Measurements from ENCODE around the gene ZIC4.

ZIC4 gene

DNA sequence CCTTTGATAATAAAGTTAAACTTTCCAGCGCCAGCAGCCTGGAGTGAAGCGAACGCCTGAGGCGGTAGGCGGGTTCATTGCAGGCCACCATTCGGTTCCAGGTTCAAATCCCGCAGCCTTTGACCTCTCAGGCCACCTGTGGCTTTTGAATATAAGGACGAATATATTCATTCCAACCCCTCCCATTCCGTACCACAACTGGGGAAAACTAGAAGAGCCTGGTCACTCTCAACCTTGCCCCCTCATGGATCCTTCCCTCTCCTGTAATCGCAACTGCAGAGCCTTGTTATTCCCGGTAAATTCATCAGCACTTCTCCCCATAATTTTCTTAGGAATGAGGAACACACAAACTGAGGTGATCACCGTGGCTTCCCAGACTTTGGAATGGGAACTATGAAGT lies 35.2 kb downstream of the ZIC4 start:
- TF ChIP-seq CTCF (IDR thresholded peaks at IDR 0.05; ENCODE audit: control insufficient read depth, insufficient read depth, low read depth, low read length, missing control alignments), result no peak
- H3K4me3 ChIP-seq (ENCODE audit: control insufficient read depth, low read depth, low read length), result no peak overlapping the region
- DNase-seq (ENCODE audit: low read depth), result no peak

DNA sequence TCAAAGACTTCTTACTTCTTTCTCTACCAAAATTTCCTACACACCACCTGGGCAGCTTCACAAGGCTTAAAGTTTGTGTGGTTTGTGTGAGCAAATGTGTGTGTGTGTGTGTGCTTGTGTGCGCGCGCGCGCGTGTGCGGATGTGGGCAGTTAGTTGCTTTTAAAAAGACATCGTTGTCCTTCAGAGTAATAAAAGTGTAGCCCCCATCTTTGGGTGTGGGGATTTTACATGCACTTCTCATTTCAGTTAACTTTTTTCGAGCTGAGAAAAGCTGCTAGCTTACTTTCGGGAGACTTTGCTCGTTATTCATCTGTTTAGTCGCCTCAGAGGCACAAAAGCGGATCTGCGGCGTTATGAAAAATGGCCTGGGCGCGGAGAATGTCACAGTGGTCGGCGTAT lies 36.0 kb downstream of the ZIC4 start:
- no peak for DNase-seq (ENCODE audit: low read depth)
- no peak overlapping the region for H3K4me3 ChIP-seq (ENCODE audit: control insufficient read depth, low read depth, low read length)
- no peak for TF ChIP-seq CTCF (IDR thresholded peaks at IDR 0.05; ENCODE audit: control insufficient read depth, insufficient read depth, low read depth, low read length, missing control alignments)

- no peak for DNase-seq (ENCODE audit: low read depth)
- TF ChIP-seq CTCF (IDR thresholded peaks at IDR 0.05; ENCODE audit: control insufficient read depth, insufficient read depth, low read depth, low read length, missing control alignments), result no peak
- no peak overlapping the region for H3K4me3 ChIP-seq (ENCODE audit: control insufficient read depth, low read depth, low read length)
Observed at GRCh38 chr3:147369661-147370123, 36.7 kb downstream of the ZIC4 start.

- H3K4me3 ChIP-seq (ENCODE audit: control insufficient read depth, low read depth, low read length), result no peak overlapping the region
- no peak for DNase-seq (ENCODE audit: low read depth)
- TF ChIP-seq CTCF (IDR thresholded peaks at IDR 0.05; ENCODE audit: control insufficient read depth, insufficient read depth, low read depth, low read length, missing control alignments), result no peak
Observed at GRCh38 chr3:147369231-147369630, 37.1 kb downstream of the ZIC4 start.

- no peak for DNase-seq (ENCODE audit: low read depth)
- H3K4me3 ChIP-seq (ENCODE audit: control insufficient read depth, low read depth, low read length), result no peak overlapping the region
- no peak for TF ChIP-seq CTCF (IDR thresholded peaks at IDR 0.05; ENCODE audit: control insufficient read depth, insufficient read depth, low read depth, low read length, missing control alignments)
Observed at GRCh38 chr3:147368561-147369221, 37.7 kb downstream of the ZIC4 start.

- DNase-seq (ENCODE audit: low read depth), result no peak
- no peak overlapping the region for H3K4me3 ChIP-seq (ENCODE audit: control insufficient read depth, low read depth, low read length)
- no peak for TF ChIP-seq CTCF (IDR thresholded peaks at IDR 0.05; ENCODE audit: control insufficient read depth, insufficient read depth, low read depth, low read length, missing control alignments)
Observed at GRCh38 chr3:147368151-147368550, 38.2 kb downstream of the ZIC4 start.

Measured in AG09309 (cell line).